K562 (cell line): Measurements from ENCODE around the gene GPM6B. TPM values are rescaled to one million over a fixed set of nuclear protein-coding genes. Genes with fewer than 3 reads are reported as not detected.

Source experiments
- ATAC-seq: fragments of 200-7000 bp; cut with Tn5 transposase; 3 replicates; pipeline ENCODE4 v1.9.1; 2020; ENCODE audit warnings: moderate library complexity
- BruUV-seq: library from RNA; stranded (reverse); fragments of 400-500 nt; replicated peaks from 2 replicates; lab custom pipeline; 2021; lab: Mats Ljungman, UMichigan
- CTCF ChIA-PET: fragments of 300-600 bp; formaldehyde crosslinking; extraction: SDS; loops from one replicate; lab custom pipeline; 2021; ENCODE audit warnings: low intra/inter-chr PET ratio; lab: Yijun Ruan, JAX
- POLR2A ChIA-PET: fragments of 300-600, 350-650 bp; sonication (Branson Sonifier 250); formaldehyde crosslinking; extraction: SDS; loops from one replicate; lab custom pipeline; 2021; ENCODE audit warnings: antibody characterized with exemption, inconsistent platforms; lab: Yijun Ruan, JAX
- DNase-seq, 4 experiments: peaks; one replicate each; pipeline versions ENCODE4 v3.0.0 to v3.0.0-alpha.2; 2011 to 2018; ENCODE audit warnings: low spot score in 3 of 4, mixed read lengths in 3 of 4; ENCODE audit errors: extremely low read depth in 1 of 4
- FAIRE-seq: peaks from 2 replicates; lab custom pipeline; 2011; peaks lifted over from hg19 to GRCh38; lab: Jason Lieb, UNC
- H2AFZ ChIP-seq: 2 replicates; pipeline ENCODE4 v1.6.0; 2011; ENCODE audit warnings: low read depth, low read length, control low read depth, inconsistent platforms
- H3K27ac ChIP-seq: fragments of 200-600 bp; 3 replicates; pipeline ENCODE4 v1.8.0; 2011; ENCODE audit warnings: low read depth, mild to moderate bottlenecking, control low read depth, inconsistent platforms, low read length, moderate library complexity, mixed read lengths; ENCODE audit errors: extremely low read depth
- H3K27me3 ChIP-seq, 2 experiments: fragments of 300-600 bp in 1 of 2; 2 replicates in 1 of 2; 3 replicates in 1 of 2; pipeline versions ENCODE4 v1.6.0 to v1.8.0; 2011; ENCODE audit warnings: inconsistent platforms in 2 of 2, low read length in 2 of 2, mild to moderate bottlenecking in 1 of 2, mixed read lengths in 1 of 2, moderate library complexity in 1 of 2; ENCODE audit not compliant: control insufficient read depth in 2 of 2, insufficient read depth in 2 of 2
- H3K36me3 ChIP-seq: fragments of 300-600 bp; 3 replicates; pipeline ENCODE4 v1.8.0; 2011; ENCODE audit warnings: mild to moderate bottlenecking, low read length, inconsistent platforms; ENCODE audit not compliant: control insufficient read depth, insufficient read depth
- H3K4me1 ChIP-seq, 2 experiments: fragments of 200-600 bp in 1 of 2; replicated peaks in 1 of 2; 2 replicates in 1 of 2; 3 replicates in 1 of 2; pipeline versions ENCODE4 v1.5.1 to v1.8.0; 2011; ENCODE audit warnings: inconsistent platforms in 2 of 2, low read length in 2 of 2, mild to moderate bottlenecking in 1 of 2, mixed read lengths in 1 of 2, moderate library complexity in 1 of 2; ENCODE audit not compliant: control insufficient read depth in 2 of 2, insufficient read depth in 2 of 2
- H3K4me2 ChIP-seq: 2 replicates; pipeline ENCODE4 v1.6.1; 2011; ENCODE audit warnings: low read length, control low read depth, inconsistent platforms, mixed read lengths; ENCODE audit not compliant: insufficient read depth
- H3K4me3 ChIP-seq: fragments of 200-600 bp; sonication (generic), shearing (Covaris generic); 2 replicates; pipeline ENCODE4 v1.5.1; 2016; ENCODE audit warnings: control low read depth, inconsistent platforms
- H3K79me2 ChIP-seq: fragments of 200-600 bp; 3 replicates; pipeline ENCODE4 v1.8.0; 2011; ENCODE audit warnings: low read length, inconsistent platforms; ENCODE audit not compliant: control insufficient read depth, insufficient read depth
- H3K9ac ChIP-seq, 2 experiments: 2 replicates each; pipeline versions ENCODE4 v1.6.0 to v1.6.1; 2011; ENCODE audit warnings: low read depth in 2 of 2, low read length in 2 of 2, control low read depth in 1 of 2, inconsistent platforms in 1 of 2, mild to moderate bottlenecking in 1 of 2, mixed read lengths in 1 of 2; ENCODE audit not compliant: insufficient read depth in 1 of 2
- H3K9me1 ChIP-seq: one replicate; pipeline ENCODE4 v1.6.0; 2011; ENCODE audit warnings: inconsistent platforms, mild to moderate bottlenecking, low read length, moderate library complexity; ENCODE audit not compliant: control insufficient read depth, insufficient read depth
- H3K9me3 ChIP-seq: replicated peaks from 2 replicates; pipeline ENCODE4 v1.5.1; 2011; ENCODE audit warnings: low read depth, low read length, inconsistent platforms; ENCODE audit not compliant: control insufficient read depth, insufficient read depth
- H4K20me1 ChIP-seq: replicated peaks from 2 replicates; pipeline ENCODE4 v1.6.1; 2011; ENCODE audit warnings: low read length, inconsistent platforms, mixed read lengths; ENCODE audit not compliant: control insufficient read depth, insufficient read depth
- ZNF668 ChIP-seq: fragments of 250-450 bp; sonication (Bioruptor Pico); IDR thresholded peaks from 2 replicates; pipeline ENCODE4 v1.8.0; 2022; ENCODE audit warnings: mild to moderate bottlenecking, inconsistent platforms
- WGBS: fragments of 100-300 bp; shearing (Covaris generic); methylation state at CpG from one replicate; pipeline ENCODE4 v1.1.6; 2016; ENCODE audit warnings: low coverage, mixed read lengths; ENCODE audit not compliant: insufficient coverage; ENCODE audit errors: missing lambda C conversion rate; 5-methylcytosine and 5-hydroxymethylcytosine counted together
- in situ Hi-C: fragments of 300-500 bp; cut with MboI; formaldehyde crosslinking; loops from 4 replicates; pipeline ENCODE4 v1.15.0; 2018; ENCODE audit warnings: inconsistent platforms, mixed read lengths
- intact Hi-C: fragments of 100-400 bp; cut with micrococcal nuclease; formaldehyde crosslinking; loops from 2 replicates; pipeline ENCODE4 v1.14.2; 2022
- polyA plus RNA-seq, 8 experiments: library from polyadenylated mRNA; depleted of rRNA in 4 of 8; stranded (reverse) in 5 of 8; unstranded in 3 of 8; fragments of >200 nt; fragmentation: Nextera tagmentation in 2 of 8; fragmentation: Illumina TruSeq in 1 of 8; extraction: Ambion mirVana in 2 of 8; extraction: Trizol in 1 of 8; gene quantifications; 2 replicates each; pipeline versions ENCODE4 v1.2.1 to v1.2.3, GENCODE V29; 2011 to 2014; ENCODE audit warnings: inconsistent platforms in 1 of 8, missing spikeins in 1 of 8
- total RNA-seq, 7 experiments: library from RNA; depleted of rRNA in 6 of 7; stranded (reverse); fragments of >200 nt in 6 of 7; fragmentation: Illumina TruSeq in 2 of 7; extraction: Trizol in 2 of 7; gene quantifications; 2 replicates each; pipeline versions ENCODE4 v1.2.1 to v1.2.3, GENCODE V29; 2011 to 2021; ENCODE audit warnings: low replicate concordance in 1 of 7

GPM6B gene
- total and polyA plus RNA-seq, 9 of the 15 experiments (the other 6 are each of a cell fraction or from before 2014, with no cell fraction given) = 0.14 to 0.32 TPM; not detected in 7

DNA sequence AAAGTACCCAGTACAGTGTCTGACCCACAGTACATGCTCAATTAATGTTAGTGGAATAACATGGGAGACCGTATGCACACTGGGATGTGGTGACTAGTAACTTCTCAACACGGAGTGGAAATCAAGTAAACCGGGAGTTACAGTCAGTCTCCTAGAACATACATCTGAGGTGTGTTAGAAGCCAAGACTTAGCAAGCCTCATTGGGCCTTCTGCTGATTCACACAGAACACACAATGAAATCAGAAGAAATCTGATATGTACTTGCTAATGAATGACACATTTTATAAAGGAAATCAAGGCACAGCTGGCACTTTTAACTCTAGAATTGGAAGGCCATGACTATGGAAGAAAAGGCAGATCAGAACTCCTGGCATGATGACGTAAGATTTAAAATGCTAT is 95.5 kb downstream of the GPM6B start:
- no TSS peak for BruUV-seq
- no peak overlapping the region for H3K4me2 ChIP-seq
- WGBS = 100% methylated on average over 3 of the region's 4 CpGs
- no peak overlapping the region for H3K4me3 ChIP-seq
- no peaks in the 10 kb centered on the region for H3K27me3 ChIP-seq
- POLR2A ChIA-PET = interaction anchor here (0.6 to 1.7 kb wide), 3 partner anchors 9 to 22 kb away, joined by 3 to 6 read pairs (median 3); no protein-coding TSS in a partner anchor
- peaks cover 60% of the 10 kb centered on the region; the same call in 2 of the 3 replicates for H3K36me3 ChIP-seq
- FAIRE-seq (no peak), ATAC-seq (no peak), DNase-seq (no peak)
- no peaks in the 10 kb centered on the region for H3K9me3 ChIP-seq
- in situ Hi-C loops = no loop called here
- no peak overlapping the region; the same call in 2 of the 3 replicates for H3K27ac ChIP-seq
- peaks cover 0 to 8% of the 10 kb centered on the region in 2 experiments; a peak in 2 of 5 replicates for H3K4me1 ChIP-seq
- H3K9ac ChIP-seq = no peak overlapping the region
- H3K79me2 ChIP-seq = peaks cover 32% of the 10 kb centered on the region
- H3K9me1 ChIP-seq = no peaks in the 10 kb centered on the region
- no peak overlapping the region for H2AFZ ChIP-seq
- intact Hi-C loops = no loop called here
- TF ChIP-seq ZNF668 (CRISPR knock-in tag) = no peak
- CTCF ChIA-PET = no interaction called here
- H4K20me1 ChIP-seq = 0 out of 2 replicates have a peak, but pooled peaks cover 4% of the 10 kb centered on the region

Other genes starting within 250 kb of the GPM6B start
- not detected in 2 replicates for gene EGFL6, start 247.5 kb downstream of the GPM6B start, total RNA-seq (2014; rRNA removed)
- not detected in 2 replicates for gene EGFL6, start 247.5 kb downstream of the GPM6B start, total RNA-seq (2014; rRNA removed; fragmentation: Illumina TruSeq; extraction: Trizol)
- not detected in 2 replicates for gene EGFL6, start 247.5 kb downstream of the GPM6B start, total RNA-seq (2015; rRNA removed; fragmentation: Illumina TruSeq; extraction: Trizol)
- gene EGFL6, start 247.5 kb downstream of the GPM6B start, total RNA-seq (2021) = not detected in 2 replicates
- not detected in 2 replicates for gene EGFL6, start 247.5 kb downstream of the GPM6B start, polyA plus RNA-seq (2011; rRNA removed)
- not detected in 2 replicates for gene EGFL6, start 247.5 kb downstream of the GPM6B start, polyA plus RNA-seq (2014; fragmentation: Illumina TruSeq; extraction: Trizol)
- under 1 TPM in 1 of 2 experiments, not detected in 1; 0.01 TPM for gene EGFL6, start 247.5 kb downstream of the GPM6B start, polyA plus RNA-seq (2014; fragmentation: Nextera tagmentation; extraction: Ambion mirVana)
- not detected in 2 replicates for gene EGFL6, start 247.5 kb downstream of the GPM6B start, polyA plus RNA-seq (2014; rRNA removed)
- 0.98 and 1.2 TPM in 2 replicates for gene TCEANC, start 164.0 kb downstream of the GPM6B start, total RNA-seq (2014; rRNA removed)
- gene TCEANC, start 164.0 kb downstream of the GPM6B start, total RNA-seq (2014; rRNA removed; fragmentation: Illumina TruSeq; extraction: Trizol) = 2.2 and 2.4 TPM in 2 replicates
- gene TCEANC, start 164.0 kb downstream of the GPM6B start, total RNA-seq (2015; rRNA removed; fragmentation: Illumina TruSeq; extraction: Trizol) = 2.0 and 2.2 TPM in 2 replicates
- gene TCEANC, start 164.0 kb downstream of the GPM6B start, total RNA-seq (2021) = 1.5 and 1.9 TPM in 2 replicates
- gene TCEANC, start 164.0 kb downstream of the GPM6B start, polyA plus RNA-seq (2011; rRNA removed) = 2.5 and 2.8 TPM in 2 replicates
- 1.7 and 2.0 TPM in 2 replicates for gene TCEANC, start 164.0 kb downstream of the GPM6B start, polyA plus RNA-seq (2014; fragmentation: Illumina TruSeq; extraction: Trizol)
- gene TCEANC, start 164.0 kb downstream of the GPM6B start, polyA plus RNA-seq (2014; fragmentation: Nextera tagmentation; extraction: Ambion mirVana) = 1 to 10 TPM; 2.0 to 2.3 TPM
- gene TCEANC, start 164.0 kb downstream of the GPM6B start, polyA plus RNA-seq (2014; rRNA removed) = 1.6 and 1.7 TPM in 2 replicates
- gene RAB9A, start 128.0 kb downstream of the GPM6B start, total RNA-seq (2014; rRNA removed) = 13.5 and 17.3 TPM in 2 replicates
- gene RAB9A, start 128.0 kb downstream of the GPM6B start, total RNA-seq (2014; rRNA removed; fragmentation: Illumina TruSeq; extraction: Trizol) = 19.0 and 19.7 TPM in 2 replicates
- 17.7 and 18.4 TPM in 2 replicates for gene RAB9A, start 128.0 kb downstream of the GPM6B start, total RNA-seq (2015; rRNA removed; fragmentation: Illumina TruSeq; extraction: Trizol)
- 17.8 and 18.3 TPM in 2 replicates for gene RAB9A, start 128.0 kb downstream of the GPM6B start, total RNA-seq (2021)
- gene RAB9A, start 128.0 kb downstream of the GPM6B start, polyA plus RNA-seq (2011; rRNA removed) = 13.5 and 16.1 TPM in 2 replicates
- 17.6 and 20.5 TPM in 2 replicates for gene RAB9A, start 128.0 kb downstream of the GPM6B start, polyA plus RNA-seq (2014; fragmentation: Illumina TruSeq; extraction: Trizol)
- gene RAB9A, start 128.0 kb downstream of the GPM6B start, polyA plus RNA-seq (2014; fragmentation: Nextera tagmentation; extraction: Ambion mirVana) = 10 to 100 TPM; 14.8 to 15.5 TPM
- 19.2 and 20.8 TPM in 2 replicates for gene RAB9A, start 128.0 kb downstream of the GPM6B start, polyA plus RNA-seq (2014; rRNA removed)
- 10.3 and 15.3 TPM in 2 replicates for gene TRAPPC2, start 82.5 kb downstream of the GPM6B start, total RNA-seq (2014; rRNA removed)
- 26.1 and 31.1 TPM in 2 replicates for gene TRAPPC2, start 82.5 kb downstream of the GPM6B start, total RNA-seq (2014; rRNA removed; fragmentation: Illumina TruSeq; extraction: Trizol)
- gene TRAPPC2, start 82.5 kb downstream of the GPM6B start, total RNA-seq (2015; rRNA removed; fragmentation: Illumina TruSeq; extraction: Trizol) = 20.0 and 20.6 TPM in 2 replicates
- 15.6 and 18.6 TPM in 2 replicates for gene TRAPPC2, start 82.5 kb downstream of the GPM6B start, total RNA-seq (2021)
- 20.5 and 21.8 TPM in 2 replicates for gene TRAPPC2, start 82.5 kb downstream of the GPM6B start, polyA plus RNA-seq (2011; rRNA removed)
- gene TRAPPC2, start 82.5 kb downstream of the GPM6B start, polyA plus RNA-seq (2014; fragmentation: Illumina TruSeq; extraction: Trizol) = 13.1 and 13.7 TPM in 2 replicates
- 10 to 100 TPM; 18.0 to 30.6 TPM for gene TRAPPC2, start 82.5 kb downstream of the GPM6B start, polyA plus RNA-seq (2014; fragmentation: Nextera tagmentation; extraction: Ambion mirVana)
- 15.8 and 15.9 TPM in 2 replicates for gene TRAPPC2, start 82.5 kb downstream of the GPM6B start, polyA plus RNA-seq (2014; rRNA removed)
- 20.9 and 24.7 TPM in 2 replicates for gene OFD1, start 82.3 kb downstream of the GPM6B start, total RNA-seq (2014; rRNA removed)
- 33.3 and 38.8 TPM in 2 replicates for gene OFD1, start 82.3 kb downstream of the GPM6B start, total RNA-seq (2014; rRNA removed; fragmentation: Illumina TruSeq; extraction: Trizol)
- 31.3 and 33.9 TPM in 2 replicates for gene OFD1, start 82.3 kb downstream of the GPM6B start, total RNA-seq (2015; rRNA removed; fragmentation: Illumina TruSeq; extraction: Trizol)
- 26.0 and 26.1 TPM in 2 replicates for gene OFD1, start 82.3 kb downstream of the GPM6B start, total RNA-seq (2021)
- gene OFD1, start 82.3 kb downstream of the GPM6B start, polyA plus RNA-seq (2011; rRNA removed) = 28.2 and 30.2 TPM in 2 replicates
- 23.4 and 30.1 TPM in 2 replicates for gene OFD1, start 82.3 kb downstream of the GPM6B start, polyA plus RNA-seq (2014; fragmentation: Illumina TruSeq; extraction: Trizol)
- gene OFD1, start 82.3 kb downstream of the GPM6B start, polyA plus RNA-seq (2014; fragmentation: Nextera tagmentation; extraction: Ambion mirVana) = 10 to 100 TPM; 22.0 to 49.1 TPM
- gene OFD1, start 82.3 kb downstream of the GPM6B start, polyA plus RNA-seq (2014; rRNA removed) = 27.7 and 39.2 TPM in 2 replicates
- gene GEMIN8, start 212.8 kb upstream of the GPM6B start, total RNA-seq (2014; rRNA removed) = 10.9 and 12.8 TPM in 2 replicates
- gene GEMIN8, start 212.8 kb upstream of the GPM6B start, total RNA-seq (2014; rRNA removed; fragmentation: Illumina TruSeq; extraction: Trizol) = 12.1 and 13.5 TPM in 2 replicates
- 13.0 TPM in 2 replicates for gene GEMIN8, start 212.8 kb upstream of the GPM6B start, total RNA-seq (2015; rRNA removed; fragmentation: Illumina TruSeq; extraction: Trizol)
- 13.7 and 15.0 TPM in 2 replicates for gene GEMIN8, start 212.8 kb upstream of the GPM6B start, total RNA-seq (2021)
- gene GEMIN8, start 212.8 kb upstream of the GPM6B start, polyA plus RNA-seq (2011; rRNA removed) = 29.1 and 35.6 TPM in 2 replicates
- gene GEMIN8, start 212.8 kb upstream of the GPM6B start, polyA plus RNA-seq (2014; fragmentation: Illumina TruSeq; extraction: Trizol) = 17.7 and 20.3 TPM in 2 replicates
- gene GEMIN8, start 212.8 kb upstream of the GPM6B start, polyA plus RNA-seq (2014; fragmentation: Nextera tagmentation; extraction: Ambion mirVana) = 10 to 100 TPM; 16.9 to 23.8 TPM
- 15.1 and 18.4 TPM in 2 replicates for gene GEMIN8, start 212.8 kb upstream of the GPM6B start, polyA plus RNA-seq (2014; rRNA removed)